GM19438 (cell line): Measurements from ENCODE around the gene REEP5.
"Not testable (repeated sequence)": the region's sequence is repeated elsewhere in the genome, so short reads cannot be mapped to it uniquely, and the experiment has no call there.

Experiments used
- ATAC-seq: cut with Tn5 transposase; IDR thresholded peaks from one replicate; pipeline ENCODE4 v1.9.1; 2021; ENCODE audit warnings: low read depth; ENCODE audit not compliant: unreplicated experiment

Gene REEP5

DNA sequence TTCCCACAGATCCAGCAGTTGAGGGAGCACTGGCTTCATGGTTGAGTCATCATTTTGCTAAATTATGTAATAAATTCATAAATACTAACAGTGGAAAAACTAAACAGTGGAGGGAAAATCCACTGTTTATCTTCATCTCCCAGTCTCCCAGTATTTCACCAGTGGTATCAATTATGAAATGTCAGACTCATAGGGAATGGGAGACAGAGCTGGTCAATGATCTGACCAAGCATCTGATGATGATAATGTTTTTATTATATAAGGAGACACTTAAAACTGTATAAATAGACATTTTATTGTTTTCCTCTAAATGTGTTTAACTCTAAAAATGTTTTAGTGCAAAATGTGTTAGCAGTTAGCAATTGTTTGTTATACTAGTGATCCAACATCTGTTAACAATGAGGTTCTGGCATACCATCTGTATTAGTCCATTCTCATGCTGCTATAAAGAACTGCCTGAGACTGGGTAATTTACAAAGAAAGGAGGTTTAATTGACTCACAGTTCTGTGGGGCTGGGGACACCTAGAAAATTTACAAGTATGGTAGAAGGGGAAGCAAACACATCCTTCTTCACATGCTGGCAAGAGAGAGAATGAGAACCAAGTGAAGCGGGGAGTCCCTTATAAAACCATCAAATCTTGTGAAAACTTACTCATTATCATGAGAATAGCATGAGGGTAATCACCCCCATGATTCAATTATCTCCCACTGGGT lies 11.8 kb upstream of the REEP5 start:
- no peak for ATAC-seq

GRCh38 chr5:112933105-112933504 lies 11.1 kb upstream of the REEP5 start:
- ATAC-seq, result no peak

- no peak for ATAC-seq
These were observed 9.4 kb upstream of the REEP5 start for GRCh38 chr5:112931473-112931872.

- peak; percentile 55 for ATAC-seq
These were observed 8.0 kb upstream of the REEP5 start for GRCh38 chr5:112930082-112930344.

DNA sequence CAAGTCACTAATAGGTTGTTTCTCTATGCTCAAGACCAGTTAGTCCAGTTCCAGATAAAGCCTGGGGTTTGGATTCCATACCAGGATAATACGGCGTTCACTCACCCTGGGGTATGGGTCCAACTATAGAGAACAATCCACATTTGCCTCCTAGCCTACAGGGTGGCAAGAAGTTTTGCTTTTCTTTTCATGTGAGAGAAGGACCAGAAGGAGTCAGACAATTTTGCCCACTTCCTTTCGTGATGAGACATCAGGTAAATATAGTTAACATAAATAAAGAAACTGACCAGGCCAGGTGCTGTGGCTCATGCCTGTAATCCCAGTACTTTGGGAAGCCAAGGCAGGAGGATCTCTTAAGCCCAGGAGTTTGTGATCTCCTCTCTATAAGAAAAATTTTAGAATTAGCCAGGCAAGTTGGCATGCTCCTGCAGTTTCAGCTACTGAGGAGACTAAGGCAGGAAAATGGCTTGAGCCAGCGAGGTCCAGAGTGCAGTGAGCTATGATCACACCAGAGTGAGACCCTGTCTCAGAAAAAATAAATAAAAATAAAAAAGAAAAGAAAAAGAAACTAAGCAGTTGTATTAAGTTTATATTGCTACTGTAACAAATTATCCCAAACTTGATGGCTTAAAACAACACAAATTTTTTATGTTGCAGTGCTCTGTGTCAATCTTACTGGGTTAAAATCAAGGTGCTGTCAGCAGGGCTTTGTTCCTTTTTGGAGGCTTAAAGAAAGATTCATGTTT lies 7.5 kb upstream of the REEP5 start:
- ATAC-seq, result peak; percentile 51

DNA sequence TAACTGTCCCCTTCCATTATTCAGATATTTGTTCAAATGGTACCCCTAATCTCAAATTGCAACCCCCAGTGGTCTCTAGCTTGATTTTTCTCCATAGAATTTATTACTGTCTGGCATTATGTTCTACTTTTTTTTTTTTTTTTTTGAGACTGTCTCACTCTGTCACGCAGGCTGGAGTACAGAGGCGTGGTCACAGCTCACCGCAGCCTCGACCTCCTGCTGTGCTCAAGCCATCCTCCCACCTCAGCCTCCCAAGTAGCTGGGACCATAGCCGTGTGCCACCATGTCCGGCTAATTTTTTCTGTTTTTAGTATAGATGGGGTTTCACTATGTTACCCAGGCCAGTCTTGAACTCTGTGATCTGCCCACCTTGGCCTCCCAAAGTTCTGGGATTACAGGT lies 2.0 kb upstream of the REEP5 start:
- ATAC-seq, result no peak

GRCh38 chr5:112923148-112923917 lies 1.3 kb upstream of the REEP5 start:
- peak; percentile 47 for ATAC-seq

- ATAC-seq, result peak; percentile 32
These were observed 798 bp downstream of the REEP5 start for GRCh38 chr5:112921026-112921832.

GRCh38 chr5:112919972-112920371 lies 2.1 kb downstream of the REEP5 start:
- no peak for ATAC-seq

DNA sequence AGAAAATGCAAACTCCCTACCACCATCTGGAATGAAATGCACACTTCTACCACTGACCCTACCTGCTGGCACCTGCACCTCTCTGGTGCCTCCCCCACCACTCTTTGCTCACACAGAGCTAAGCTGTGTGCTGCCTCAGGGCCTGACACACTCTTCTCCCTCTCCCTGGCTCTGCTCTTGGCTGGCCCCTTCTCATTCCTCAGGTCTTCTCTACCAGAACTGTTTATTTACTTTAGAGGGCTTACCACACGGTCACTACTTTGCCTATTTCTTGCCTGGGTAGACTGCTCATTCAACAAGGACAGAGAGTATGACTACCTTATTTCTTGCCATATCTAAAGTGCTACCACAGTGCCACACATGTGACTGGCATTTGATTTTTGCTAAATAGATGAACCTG lies 3.3 kb downstream of the REEP5 start:
- ATAC-seq, result no peak

DNA sequence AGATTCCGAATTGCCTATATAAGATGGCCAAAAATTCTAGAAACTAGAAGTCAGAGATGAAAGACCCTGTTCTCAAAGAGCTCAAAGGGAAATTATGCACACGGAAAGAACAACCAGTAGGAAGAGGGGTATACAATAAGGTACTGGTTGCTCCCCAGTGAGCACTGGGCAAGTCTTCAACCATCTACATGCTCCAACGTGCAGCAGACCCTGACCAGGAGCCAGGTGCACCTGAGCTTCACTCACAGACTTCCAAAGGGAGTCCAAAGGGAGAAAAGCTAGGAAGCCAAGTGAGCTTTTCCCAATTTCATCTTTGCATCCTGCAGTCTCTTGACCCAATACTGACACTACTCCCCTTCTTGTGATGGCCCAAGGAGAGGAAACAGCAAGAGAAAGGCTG lies 3.9 kb downstream of the REEP5 start:
- ATAC-seq, result no peak

GRCh38 chr5:112917453-112917995 lies 4.5 kb downstream of the REEP5 start:
- no peak for ATAC-seq

DNA sequence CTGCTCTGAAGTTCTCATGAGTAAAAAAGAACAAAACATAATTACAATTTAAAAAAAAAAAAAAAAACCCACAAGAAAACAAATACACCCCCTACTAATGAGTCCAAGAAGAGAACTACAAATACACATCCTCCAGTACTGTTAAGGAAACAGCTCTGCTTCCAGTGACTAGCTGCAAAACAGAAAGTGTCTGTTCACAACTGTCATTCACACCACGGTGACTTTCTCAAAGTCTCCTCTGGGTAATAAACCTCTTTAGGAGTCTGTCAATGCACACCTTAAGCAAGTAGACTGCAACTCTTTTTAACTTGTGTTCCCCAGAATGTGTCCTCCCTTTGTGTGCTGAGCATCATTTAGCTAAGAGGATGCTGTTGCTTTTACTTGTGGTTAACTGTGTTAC lies 6.2 kb downstream of the REEP5 start:
- ATAC-seq, result no peak

DNA sequence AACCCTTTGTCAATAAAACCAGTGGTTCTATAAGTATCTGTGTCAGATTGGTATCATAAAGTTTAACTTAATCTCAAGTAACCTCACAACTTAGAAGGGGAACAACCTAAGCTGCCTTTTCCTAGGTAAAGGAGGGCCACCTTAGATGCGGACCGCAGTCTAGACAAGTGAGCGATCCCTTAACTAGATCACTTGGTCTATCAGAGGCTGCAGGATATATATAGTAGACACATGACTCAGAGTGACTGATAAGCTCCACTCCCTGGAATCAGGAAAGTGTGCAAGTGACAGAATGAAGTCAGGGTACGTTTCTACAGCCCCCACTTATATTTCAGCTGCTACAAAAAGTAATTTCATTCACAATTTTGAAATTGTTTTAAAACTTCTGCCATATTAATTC lies 7.4 kb downstream of the REEP5 start:
- ATAC-seq, result no peak

DNA sequence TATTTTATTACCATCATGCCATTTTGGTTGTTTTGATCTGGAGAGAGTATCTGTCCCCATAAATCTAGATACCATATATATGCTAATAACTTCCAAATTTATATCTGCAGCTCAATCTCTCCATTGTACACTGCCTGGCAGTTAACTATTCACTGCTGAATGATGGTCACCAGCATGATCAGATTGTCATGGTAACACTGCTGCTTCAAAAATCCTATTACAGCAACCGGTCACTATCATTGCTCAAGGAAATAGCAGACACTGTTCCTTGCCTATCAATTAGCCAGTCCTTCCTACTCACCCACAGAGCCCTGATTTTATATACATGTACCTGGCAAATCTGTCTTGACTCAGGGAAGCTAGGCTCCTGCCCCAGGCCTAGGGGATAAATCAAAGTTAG lies 11.5 kb downstream of the REEP5 start:
- ATAC-seq, result no peak

DNA sequence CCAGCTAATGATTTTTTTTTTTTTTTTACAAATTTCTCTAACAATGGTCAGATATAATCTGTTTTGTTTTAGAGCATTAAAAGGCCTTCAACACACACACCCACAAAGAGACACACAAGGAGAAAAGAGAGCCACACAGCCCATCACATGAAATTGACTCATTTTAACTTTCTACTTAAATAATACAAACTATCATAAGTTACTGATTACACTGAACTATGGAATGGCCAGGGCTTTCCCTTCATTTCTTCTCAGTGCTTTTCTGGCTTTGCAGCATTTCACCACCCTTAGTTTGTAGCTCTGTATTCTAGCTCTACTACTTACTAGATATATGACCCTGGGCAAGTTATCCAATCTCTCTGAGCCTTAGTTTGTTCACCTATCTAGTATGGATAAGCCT lies 13.2 kb downstream of the REEP5 start:
- ATAC-seq, result no peak

DNA sequence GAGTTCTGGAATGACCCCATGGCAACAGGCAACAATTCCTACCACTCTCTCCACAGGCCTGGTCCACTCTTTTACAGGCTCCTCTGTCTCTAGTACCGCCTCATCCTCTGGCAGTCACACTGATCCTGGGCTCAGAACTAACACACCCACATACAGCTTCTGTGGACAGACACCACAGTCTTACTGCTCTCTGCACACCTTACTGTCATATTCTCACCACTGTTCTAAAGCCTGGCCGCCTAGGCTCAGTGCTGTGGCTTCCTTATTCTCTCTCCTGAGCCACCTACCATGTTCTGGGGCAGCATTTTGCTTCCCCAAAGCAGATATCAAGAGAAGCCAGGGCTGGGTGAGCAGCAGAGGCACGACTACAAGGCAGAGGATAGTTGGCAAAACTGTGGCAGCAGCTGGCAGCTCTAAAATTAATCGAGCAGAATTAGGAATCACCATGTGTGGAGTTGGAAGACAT lies 14.8 kb downstream of the REEP5 start:
- no peak for ATAC-seq

- no peak for ATAC-seq
These were observed 15.4 kb downstream of the REEP5 start for GRCh38 chr5:112906637-112907036.

- not testable (repeated sequence) for ATAC-seq
These were observed 17.0 kb downstream of the REEP5 start for GRCh38 chr5:112904996-112905395.

GRCh38 chr5:112902561-112902960 lies 19.5 kb downstream of the REEP5 start:
- ATAC-seq, result no peak

- ATAC-seq, result no peak
These were observed 26.3 kb downstream of the REEP5 start for GRCh38 chr5:112895682-112896081.
